Measurements from ENCODE around the gene ARMC8.

ARMC8 gene

GRCh38 chr3:138310494-138310893 lies 123.4 kb downstream of the ARMC8 start:
- DNase-seq (ENCODE audit: low read depth): no peak

GRCh38 chr3:138314751-138315150 lies 127.7 kb downstream of the ARMC8 start:
- DNase-seq (ENCODE audit: low read depth): no peak

GRCh38 chr3:138317687-138318086 lies 130.6 kb downstream of the ARMC8 start:
- DNase-seq (ENCODE audit: low read depth): no peak

DNA sequence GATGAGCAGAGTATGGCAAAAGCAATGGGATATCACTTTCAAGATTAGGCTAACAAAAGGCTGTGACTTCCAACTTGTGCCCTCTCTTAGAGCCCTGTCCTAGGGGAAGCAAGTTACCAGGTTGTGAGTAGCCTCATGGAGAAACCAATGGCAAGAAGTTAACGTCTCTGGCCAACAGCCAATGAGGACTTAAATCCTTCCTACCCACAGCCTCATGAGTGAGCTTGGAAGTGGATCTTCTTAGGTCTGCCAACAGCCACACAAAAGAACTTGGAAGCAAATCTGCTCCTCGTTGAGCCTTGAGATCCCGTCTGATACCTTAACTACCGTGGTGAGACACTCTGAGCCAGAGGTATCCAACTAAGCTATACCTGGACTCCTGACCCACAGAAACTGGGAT lies 136.9 kb downstream of the ARMC8 start:
- no peak for DNase-seq (ENCODE audit: low read depth)

- DNase-seq (ENCODE audit: low read depth): no peak
Observed at GRCh38 chr3:138325990-138326389, 138.9 kb downstream of the ARMC8 start.

DNA sequence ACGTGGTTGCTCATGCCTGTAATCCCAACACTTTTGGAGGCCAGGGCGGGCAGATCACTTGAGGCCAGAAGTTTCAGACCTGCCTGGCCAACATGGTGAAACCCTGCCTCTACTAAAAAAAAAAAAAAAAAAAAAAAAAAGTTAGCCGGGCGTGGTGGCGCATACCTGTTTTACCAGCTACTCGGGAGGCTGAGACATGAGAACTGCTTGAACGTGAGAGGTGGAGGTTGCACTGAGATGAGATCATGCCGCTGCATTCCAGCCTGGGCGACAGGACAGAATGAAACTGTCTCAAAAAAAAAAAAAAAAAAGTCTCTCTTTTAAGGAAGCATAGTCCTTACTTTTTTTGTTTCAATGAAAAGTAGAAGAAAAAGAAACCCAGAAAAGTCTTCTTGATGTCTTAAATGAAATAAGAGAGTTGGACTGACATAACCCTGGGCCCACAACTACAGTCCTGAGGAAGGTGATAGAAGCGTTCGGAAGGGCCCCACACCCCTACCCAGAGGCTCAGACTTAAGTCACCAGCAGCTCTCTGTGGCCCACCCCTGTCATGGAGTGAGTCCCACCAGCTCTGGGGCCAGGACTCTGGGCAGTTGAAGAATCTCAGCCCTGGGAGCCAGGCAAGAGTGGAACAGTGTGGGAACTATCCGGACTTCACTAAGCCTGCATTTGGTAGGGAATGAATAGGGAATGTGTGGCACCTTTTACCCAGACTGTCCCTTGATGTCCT lies 139.9 kb downstream of the ARMC8 start:
- DNase-seq (ENCODE audit: low read depth): no peak

GRCh38 chr3:138327831-138328230 lies 140.7 kb downstream of the ARMC8 start:
- DNase-seq (ENCODE audit: low read depth): no peak

DNA sequence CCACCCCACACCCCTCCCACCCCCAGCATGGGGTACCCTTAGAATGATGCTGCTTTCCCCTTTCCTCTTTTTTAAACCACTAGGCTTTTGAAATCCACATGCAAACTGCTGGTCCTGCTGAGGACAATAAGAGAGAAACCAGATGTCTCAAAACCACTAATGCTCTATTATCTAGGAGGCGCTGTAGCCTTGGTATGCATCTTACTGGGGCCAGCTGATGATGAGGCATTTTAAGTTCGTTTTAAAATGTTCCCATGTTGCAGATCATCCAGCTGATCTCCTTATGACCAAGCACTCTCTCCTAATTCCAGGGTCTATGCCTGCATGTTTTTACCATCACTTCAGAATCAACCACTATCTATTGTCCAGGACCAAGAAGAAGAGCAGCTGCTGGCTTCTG lies 141.2 kb downstream of the ARMC8 start:
- no peak for DNase-seq (ENCODE audit: low read depth)

- peak; percentile 86 for DNase-seq (ENCODE audit: low read depth)
Observed at GRCh38 chr3:138329127-138329983, 142.3 kb downstream of the ARMC8 start, which contains the start of gene NME9. Gene NME9 (minus strand): TSS chr3:138329851. CDS start chr3:138329335, 516 bp downstream.

GRCh38 chr3:138329984-138330293 lies 142.8 kb downstream of the ARMC8 start:
- DNase-seq (ENCODE audit: low read depth): no peak

DNA sequence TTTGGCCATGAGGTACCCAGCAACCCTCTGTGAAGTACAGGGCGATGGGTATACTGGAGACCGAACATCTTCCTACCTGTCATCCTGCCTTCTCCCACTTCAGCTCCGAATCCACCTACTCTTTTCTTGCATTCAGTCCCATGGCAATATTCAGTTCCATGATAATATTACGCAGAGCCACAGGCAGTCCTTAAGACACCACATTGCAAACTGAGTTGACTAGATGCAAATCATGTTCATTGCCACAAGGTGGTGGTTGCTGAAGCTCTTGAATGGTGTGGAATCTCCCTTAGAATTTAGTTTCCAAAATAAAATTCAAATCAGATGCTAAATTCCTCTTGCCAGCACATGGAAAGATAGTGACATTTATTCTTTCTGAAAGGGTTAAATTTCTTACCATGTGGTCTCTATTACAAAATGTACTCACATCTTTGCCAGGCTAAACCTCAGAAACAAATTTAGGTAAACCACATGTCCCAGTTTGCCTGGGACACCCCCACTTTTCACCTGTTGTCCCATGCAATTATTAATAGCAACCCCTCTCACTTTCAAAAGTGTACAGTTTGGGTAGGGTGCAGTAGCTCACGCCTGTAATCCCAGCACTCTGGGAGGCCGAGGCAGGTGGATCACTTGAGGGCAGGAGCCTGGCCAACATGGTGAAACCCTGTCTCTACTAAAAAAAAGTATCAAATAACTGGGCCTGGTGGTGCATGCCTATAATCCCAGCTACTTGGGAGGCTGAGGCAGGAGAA lies 144.2 kb downstream of the ARMC8 start:
- DNase-seq (ENCODE audit: low read depth): no peak

- no peak for DNase-seq (ENCODE audit: low read depth)
Observed at GRCh38 chr3:138332472-138333073, 145.5 kb downstream of the ARMC8 start.

DNA sequence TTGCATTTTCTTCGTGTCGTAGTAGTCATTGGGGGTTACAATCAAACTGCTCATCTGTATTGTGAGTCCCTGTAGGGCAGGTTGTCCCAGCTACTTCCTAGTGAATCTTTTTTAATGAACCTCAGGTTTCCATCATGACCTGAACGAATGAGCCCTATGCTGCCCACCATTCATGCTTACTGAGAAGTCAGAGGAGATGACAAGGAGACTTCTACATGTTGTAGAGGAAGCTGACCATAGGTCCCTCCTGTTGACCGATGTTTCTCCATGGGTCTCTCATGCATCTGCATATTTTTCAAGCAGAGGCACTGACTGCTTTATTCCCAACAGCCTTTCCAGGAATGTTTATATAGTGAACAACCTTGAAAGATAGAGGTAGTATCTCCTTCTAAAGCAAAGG lies 147.5 kb downstream of the ARMC8 start:
- DNase-seq (ENCODE audit: low read depth): no peak

GRCh38 chr3:138336454-138336999 lies 149.4 kb downstream of the ARMC8 start:
- no peak for DNase-seq (ENCODE audit: low read depth)

DNA sequence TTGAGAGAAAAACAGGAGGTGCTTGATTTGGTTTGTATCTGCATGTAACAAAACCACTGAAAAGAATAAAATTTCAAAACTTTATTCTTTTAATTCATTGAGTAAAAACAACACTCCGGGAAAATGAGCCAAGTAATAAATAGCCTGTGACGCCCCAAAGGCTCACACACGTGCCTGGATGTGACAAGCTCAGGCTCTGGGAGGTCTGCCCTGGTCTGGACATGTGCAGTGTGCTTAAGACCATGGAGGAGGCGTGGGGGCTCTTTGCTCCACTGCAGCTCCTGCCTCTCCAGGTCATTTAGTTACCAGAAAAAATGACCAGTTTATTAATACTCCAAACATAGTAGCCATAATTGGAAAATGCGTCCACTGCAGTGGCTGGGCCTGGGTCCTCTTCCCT lies 151.1 kb downstream of the ARMC8 start:
- DNase-seq (ENCODE audit: low read depth): no peak

GRCh38 chr3:138338811-138339210 lies 151.7 kb downstream of the ARMC8 start:
- no peak for DNase-seq (ENCODE audit: low read depth)

DNA sequence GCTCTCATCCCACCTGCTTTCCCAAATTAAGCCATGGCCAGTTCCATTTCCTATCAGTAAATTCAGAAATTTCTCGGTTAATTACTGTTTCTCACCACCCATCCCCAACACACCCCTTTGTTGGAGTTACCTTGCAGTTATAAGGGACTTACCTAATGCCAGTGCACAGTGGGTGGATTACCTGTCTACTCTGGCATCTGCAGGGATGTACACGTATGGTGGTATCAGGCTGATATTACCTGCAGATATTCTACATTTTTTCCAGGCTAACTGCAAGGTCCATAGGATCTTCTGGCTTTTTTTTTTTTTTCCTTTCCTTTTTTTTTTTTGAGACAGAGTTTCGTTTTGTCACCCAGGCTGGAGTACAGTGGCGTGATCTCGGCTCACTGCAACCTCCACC lies 153.4 kb downstream of the ARMC8 start:
- DNase-seq (ENCODE audit: low read depth): no peak

DNA sequence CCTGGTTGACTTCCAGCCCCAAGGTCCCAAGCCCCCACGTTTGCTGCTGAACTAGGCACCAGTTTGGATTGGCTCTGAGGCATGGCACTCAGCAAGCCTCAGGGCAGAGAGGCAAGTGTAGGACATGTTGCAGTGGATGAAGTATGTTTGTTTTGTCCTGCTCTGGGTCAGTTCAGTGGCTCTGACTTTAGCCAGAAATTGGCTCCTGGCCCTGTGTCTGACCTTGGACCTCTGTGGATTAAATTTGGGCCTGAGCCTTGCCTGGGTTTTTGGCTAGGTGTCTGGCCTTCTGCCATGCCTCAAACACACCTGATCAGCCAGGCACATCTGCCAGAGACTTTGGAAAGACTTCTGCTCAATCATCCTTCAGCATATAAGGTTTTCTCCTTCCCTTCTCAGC lies 157.7 kb downstream of the ARMC8 start:
- DNase-seq (ENCODE audit: low read depth): no peak

Data from activated T-cell treated with anti-CD3 and anti-CD28 coated beads for 48 hours (primary cell).